RWPE2 (cell line): ENCODE data around the gene GID8.

Experiments
- ATAC-seq: fragments of 200-7000 bp; cut with Tn5 transposase; 3 replicates; pipeline ENCODE4 v1.9.1; 2021; ENCODE audit warnings: low read depth
- DNase-seq: peaks from one replicate; pipeline ENCODE4 v3.0.0-alpha.2; 2020; ENCODE audit warnings: low spot score
- H3K27ac ChIP-seq: fragments of 450-650 bp; 2 replicates; pipeline ENCODE4 v1.5.1; 2017; ENCODE audit warnings: mild to moderate bottlenecking; ENCODE audit not compliant: poor library complexity, severe bottlenecking
- H3K27me3 ChIP-seq: fragments of 250-450 bp; sonication (Bioruptor Pico); 2 replicates; pipeline ENCODE4 v1.5.1; 2021; ENCODE audit warnings: mild to moderate bottlenecking, moderate library complexity; ENCODE audit not compliant: insufficient read depth, poor library complexity, severe bottlenecking
- H3K36me3 ChIP-seq: fragments of 250-450 bp; sonication (Bioruptor Pico); 2 replicates; pipeline ENCODE4 v1.5.1; 2020; ENCODE audit warnings: low read depth, mild to moderate bottlenecking, moderate library complexity
- H3K4me1 ChIP-seq: fragments of 250-450 bp; sonication (Bioruptor Pico); 2 replicates; pipeline ENCODE4 v1.5.1; 2021; ENCODE audit warnings: mild to moderate bottlenecking, moderate library complexity; ENCODE audit not compliant: insufficient read depth, poor library complexity, severe bottlenecking
- H3K4me3 ChIP-seq: fragments of 250-450 bp; sonication (Bioruptor Pico); 2 replicates; pipeline ENCODE4 v1.5.1; 2021; ENCODE audit warnings: mild to moderate bottlenecking, moderate library complexity; ENCODE audit not compliant: severe bottlenecking
- H3K9me3 ChIP-seq: fragments of 250-450 bp; sonication (Bioruptor Pico); 2 replicates; pipeline ENCODE4 v1.5.1; 2021; ENCODE audit warnings: mild to moderate bottlenecking, moderate library complexity; ENCODE audit not compliant: severe bottlenecking
- TF ChIP-seq, protein P1 (sequence below): fragments of 450-650 bp; IDR thresholded peaks from one replicate; pipeline ENCODE4 v1.5.1; 2017; ENCODE audit warnings: mild to moderate bottlenecking, moderate library complexity; ENCODE audit not compliant: poor library complexity, severe bottlenecking

GID8 gene

GRCh38 chr20:62967628-62968351 is 29.8 kb downstream of the GID8 start:
- TF ChIP-seq, protein P1, sequence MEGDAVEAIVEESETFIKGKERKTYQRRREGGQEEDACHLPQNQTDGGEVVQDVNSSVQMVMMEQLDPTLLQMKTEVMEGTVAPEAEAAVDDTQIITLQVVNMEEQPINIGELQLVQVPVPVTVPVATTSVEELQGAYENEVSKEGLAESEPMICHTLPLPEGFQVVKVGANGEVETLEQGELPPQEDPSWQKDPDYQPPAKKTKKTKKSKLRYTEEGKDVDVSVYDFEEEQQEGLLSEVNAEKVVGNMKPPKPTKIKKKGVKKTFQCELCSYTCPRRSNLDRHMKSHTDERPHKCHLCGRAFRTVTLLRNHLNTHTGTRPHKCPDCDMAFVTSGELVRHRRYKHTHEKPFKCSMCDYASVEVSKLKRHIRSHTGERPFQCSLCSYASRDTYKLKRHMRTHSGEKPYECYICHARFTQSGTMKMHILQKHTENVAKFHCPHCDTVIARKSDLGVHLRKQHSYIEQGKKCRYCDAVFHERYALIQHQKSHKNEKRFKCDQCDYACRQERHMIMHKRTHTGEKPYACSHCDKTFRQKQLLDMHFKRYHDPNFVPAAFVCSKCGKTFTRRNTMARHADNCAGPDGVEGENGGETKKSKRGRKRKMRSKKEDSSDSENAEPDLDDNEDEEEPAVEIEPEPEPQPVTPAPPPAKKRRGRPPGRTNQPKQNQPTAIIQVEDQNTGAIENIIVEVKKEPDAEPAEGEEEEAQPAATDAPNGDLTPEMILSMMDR, result no peak
- H3K4me1 ChIP-seq, result no peaks in the 10 kb centered on the region
- no peak overlapping the region for H3K27ac ChIP-seq
- ATAC-seq (no peak), DNase-seq (no peak)
- H3K4me3 ChIP-seq, result no peak overlapping the region
- no peaks in the 10 kb centered on the region for H3K9me3 ChIP-seq
- H3K27me3 ChIP-seq, result peaks cover 45% of the 10 kb centered on the region
- H3K36me3 ChIP-seq, result no peaks in the 10 kb centered on the region

DNA sequence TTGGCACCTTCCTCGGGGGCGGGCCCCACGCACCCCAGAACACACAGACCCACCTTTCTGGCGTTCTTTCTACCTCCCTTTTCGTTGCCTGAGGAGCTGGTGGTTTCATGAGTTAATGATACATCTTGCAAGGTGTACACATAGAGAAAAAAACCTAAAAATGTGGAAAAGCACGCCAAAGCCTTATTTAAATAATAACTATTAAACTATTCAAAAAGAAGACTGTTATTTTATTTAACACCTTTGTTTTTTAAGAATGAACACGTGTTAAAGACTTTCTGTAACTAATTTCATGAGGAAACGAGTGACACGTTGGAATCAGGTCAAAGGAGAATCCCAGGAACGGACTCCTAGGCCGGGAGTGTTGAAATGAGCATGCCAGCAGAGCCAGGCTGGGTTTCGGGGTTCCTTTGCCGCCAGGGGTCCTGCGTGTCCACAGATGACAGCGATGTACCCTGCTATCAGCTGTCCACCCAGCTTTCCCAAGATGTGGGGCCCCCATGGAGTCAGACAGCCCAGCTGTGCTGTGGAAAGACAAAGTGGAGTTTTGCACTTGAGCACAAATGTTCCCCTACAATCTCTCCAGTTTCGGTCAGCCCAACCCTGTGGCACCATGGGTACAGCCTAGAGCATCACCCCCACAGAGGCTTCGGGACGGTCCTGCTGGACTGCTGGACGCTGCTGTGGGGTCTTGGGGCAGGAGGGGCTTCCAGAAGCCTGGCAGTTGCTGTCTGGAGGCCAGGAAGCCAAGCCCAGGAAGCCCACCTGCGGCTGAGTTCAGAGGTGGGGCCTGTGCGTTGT is 30.6 kb downstream of the GID8 start:
- no peaks in the 10 kb centered on the region for H3K36me3 ChIP-seq
- no peak for ATAC-seq
- TF ChIP-seq, protein P1, result no peak
- H3K4me3 ChIP-seq, result no peak overlapping the region
- H3K27me3 ChIP-seq, result peaks cover 53% of the 10 kb centered on the region
- H3K4me1 ChIP-seq, result no peaks in the 10 kb centered on the region
- DNase-seq, result no peak
- H3K27ac ChIP-seq, result no peak overlapping the region
- H3K9me3 ChIP-seq, result no peaks in the 10 kb centered on the region

DNA sequence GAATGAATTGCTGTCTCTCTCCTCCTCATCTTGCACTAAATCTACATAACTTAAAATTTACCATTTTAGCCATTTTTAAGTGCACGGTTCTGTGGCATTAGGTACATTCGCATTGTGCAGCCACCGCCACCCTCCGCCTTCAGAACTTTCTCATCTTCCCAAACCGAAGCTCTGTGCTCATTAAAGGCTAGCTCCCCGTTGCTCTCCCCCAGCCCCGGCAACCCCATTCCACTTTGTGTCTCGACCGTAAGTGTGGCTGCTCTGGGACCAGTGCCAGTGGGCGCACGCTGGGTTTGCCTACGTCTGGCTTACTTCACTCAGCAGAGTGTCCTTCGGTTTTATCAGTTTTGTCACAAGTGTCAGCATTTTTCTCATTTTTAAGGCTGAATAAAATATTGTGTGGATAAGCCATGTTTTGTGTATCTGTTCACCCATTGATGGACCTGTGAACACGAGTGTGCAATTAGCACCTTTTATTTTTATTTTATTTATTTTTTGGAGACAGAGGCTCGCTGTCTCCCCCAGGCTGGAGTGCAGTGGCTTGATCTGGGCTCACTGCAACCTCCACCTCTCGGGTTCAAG is 31.3 kb downstream of the GID8 start:
- DNase-seq (no peak), ATAC-seq (no peak)
- Histone ChIP-seq H3K36me3 (no peaks in the 10 kb centered on the region), H3K9me3 (no peaks in the 10 kb centered on the region), H3K4me1 (no peaks in the 10 kb centered on the region), H3K4me3 (no peak overlapping the region), H3K27ac (no peak overlapping the region), H3K27me3 (peaks cover 60% of the 10 kb centered on the region)
- TF ChIP-seq, protein P1, result no peak

- H3K9me3 ChIP-seq, result no peaks in the 10 kb centered on the region
- H3K27me3 ChIP-seq, result peaks cover 66% of the 10 kb centered on the region
- no peak for DNase-seq
- TF ChIP-seq, protein P1, result no peak
- ATAC-seq, result no peak
- H3K4me1 ChIP-seq, result no peaks in the 10 kb centered on the region
- no peak overlapping the region for H3K4me3 ChIP-seq
- no peak overlapping the region for H3K27ac ChIP-seq
- no peaks in the 10 kb centered on the region for H3K36me3 ChIP-seq
Observed at GRCh38 chr20:62969939-62970306, 32.0 kb downstream of the GID8 start.
